HG02970 (cell line): ENCODE measurements around the gene GLI3.

Source experiments
- ATAC-seq: cut with Tn5 transposase; IDR thresholded peaks from one replicate; pipeline ENCODE4 v1.9.1; 2021; ENCODE audit warnings: mild to moderate bottlenecking, moderate library complexity, moderate number of reproducible peaks; ENCODE audit not compliant: unreplicated experiment, low FRiP score

Gene GLI3

DNA sequence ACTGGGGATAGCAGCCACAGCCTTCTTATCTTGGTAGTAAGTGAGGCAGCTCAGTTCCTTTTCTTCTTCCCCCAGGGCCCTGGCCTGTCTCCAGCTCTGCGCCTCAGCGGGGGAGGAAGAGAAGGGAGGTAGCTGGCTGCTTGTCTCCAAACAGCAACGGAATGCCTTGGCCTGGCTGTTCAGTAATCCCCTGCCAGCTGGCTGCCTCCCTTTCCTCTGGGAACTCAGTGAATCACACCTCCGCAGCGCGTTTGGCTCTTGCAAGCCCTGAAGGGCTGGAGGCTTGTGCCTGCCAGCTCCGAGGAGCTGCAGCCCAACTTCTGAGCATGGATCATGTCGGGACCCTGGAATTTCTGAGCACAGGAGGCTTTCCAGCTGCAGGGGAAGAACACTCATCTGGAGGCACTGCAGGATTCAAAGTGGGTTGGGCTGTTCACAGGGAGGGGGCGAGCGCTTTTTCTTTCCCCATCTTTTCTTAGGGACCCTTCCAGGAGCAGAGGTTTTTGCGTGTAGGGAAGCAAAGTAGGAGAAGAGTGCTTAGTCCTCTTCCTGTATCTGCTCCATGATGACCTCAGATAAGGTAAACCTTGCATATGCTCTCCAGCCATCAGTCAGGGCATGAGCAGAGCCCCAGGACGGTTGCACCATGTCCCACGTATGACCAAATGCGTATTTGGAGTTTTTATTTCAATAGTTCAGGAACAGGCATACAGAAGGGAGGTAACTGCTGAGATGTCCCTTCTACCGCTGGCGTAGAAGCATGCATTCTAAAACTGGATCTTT, 280.9 kb downstream of the GLI3 start:
- no peak for ATAC-seq

DNA sequence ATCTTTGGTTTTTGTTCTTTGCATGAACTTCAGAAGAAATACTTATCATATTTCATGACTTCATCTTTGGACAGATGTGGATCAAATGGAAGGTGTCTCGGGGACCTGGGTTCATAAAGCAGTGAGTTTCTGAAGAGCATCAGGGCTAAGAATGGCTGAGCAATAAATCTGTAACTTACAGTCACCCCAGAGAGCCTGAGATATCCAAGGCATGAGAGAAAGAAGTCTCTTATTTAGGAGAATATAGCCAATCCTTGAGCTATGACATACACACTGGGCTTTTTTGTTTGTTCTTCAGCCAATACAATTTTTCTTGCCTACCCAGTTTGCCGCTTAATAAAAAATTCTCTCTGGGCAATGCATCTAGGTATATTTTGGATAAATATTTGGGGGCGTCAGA, 281.6 kb downstream of the GLI3 start:
- ATAC-seq = no peak

- ATAC-seq = no peak
Measured at GRCh38 chr7:41954976-41955375, 282.0 kb downstream of the GLI3 start.

GRCh38 chr7:41948503-41948902, 288.5 kb downstream of the GLI3 start:
- ATAC-seq = no peak

- peak; percentile 75 for ATAC-seq
Measured at GRCh38 chr7:41943094-41943577, 293.9 kb downstream of the GLI3 start.

- no peak for ATAC-seq
Measured at GRCh38 chr7:41942468-41943093, 294.4 kb downstream of the GLI3 start.

DNA sequence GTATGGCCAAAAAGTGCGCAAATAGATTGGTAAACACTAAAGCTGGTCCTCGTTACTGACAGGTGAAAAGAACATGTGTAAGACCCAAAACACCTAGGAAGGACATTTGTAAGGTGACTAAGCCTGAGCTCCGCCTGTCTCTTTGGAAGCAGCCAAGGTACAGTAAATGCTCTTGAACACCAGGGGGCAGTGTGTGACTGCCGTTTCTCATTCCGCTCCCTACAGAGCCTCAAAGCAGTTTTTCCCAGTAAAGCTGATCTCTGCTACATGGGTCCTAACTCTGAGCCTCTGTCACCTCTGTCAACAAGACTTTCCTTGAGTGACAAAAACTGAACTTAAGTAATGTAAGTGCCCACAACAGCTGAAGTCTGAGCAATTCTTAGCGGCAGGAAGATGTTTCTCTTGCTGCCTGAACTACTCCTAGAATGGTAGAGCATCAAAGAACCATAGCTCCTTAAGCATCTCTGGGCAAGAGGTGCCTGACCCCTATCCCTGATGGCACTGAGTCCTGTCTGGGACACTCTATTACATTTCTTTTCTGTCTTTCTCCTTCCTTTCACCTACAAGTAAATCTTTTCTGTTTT, 296.2 kb downstream of the GLI3 start:
- ATAC-seq = peak; percentile 73

- ATAC-seq = no peak
Measured at GRCh38 chr7:41938371-41938770, 298.6 kb downstream of the GLI3 start.

DNA sequence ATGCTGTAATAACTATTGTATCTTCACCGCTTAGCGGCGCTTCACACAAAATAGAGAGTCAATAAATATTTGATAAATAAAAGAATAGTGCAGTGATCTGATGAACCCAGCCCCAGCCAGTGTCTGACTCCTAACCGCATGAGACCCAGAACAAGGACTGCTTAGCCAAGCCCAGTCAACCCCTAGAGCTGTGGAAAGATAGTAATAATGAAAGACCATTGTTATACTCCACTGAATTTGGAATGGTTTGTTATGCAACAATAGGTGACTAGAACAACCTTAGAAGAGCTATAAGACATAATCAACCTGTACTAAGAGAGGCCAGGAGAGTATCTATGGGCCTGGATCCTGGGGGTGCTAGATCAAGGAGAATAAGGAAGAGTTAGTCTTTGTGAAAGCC, 303.6 kb downstream of the GLI3 start:
- ATAC-seq = no peak

DNA sequence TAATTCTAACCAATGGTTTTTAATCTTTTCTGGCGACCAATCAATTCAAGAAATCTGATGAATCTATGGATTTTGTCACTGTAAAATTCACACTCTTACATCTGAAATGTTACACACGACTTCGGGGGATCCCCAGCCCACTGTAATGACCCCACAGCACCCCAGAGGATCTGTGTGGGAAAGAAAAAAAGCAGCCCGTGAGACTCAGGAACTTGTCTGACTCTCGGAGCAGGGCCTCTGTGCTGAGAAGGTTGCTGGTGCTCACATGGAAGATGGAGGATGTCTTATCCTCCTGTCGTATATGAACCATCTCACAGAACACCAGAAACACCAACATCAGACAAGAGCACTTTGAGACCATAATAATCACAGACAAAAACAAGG, 305.8 kb downstream of the GLI3 start:
- ATAC-seq = no peak

DNA sequence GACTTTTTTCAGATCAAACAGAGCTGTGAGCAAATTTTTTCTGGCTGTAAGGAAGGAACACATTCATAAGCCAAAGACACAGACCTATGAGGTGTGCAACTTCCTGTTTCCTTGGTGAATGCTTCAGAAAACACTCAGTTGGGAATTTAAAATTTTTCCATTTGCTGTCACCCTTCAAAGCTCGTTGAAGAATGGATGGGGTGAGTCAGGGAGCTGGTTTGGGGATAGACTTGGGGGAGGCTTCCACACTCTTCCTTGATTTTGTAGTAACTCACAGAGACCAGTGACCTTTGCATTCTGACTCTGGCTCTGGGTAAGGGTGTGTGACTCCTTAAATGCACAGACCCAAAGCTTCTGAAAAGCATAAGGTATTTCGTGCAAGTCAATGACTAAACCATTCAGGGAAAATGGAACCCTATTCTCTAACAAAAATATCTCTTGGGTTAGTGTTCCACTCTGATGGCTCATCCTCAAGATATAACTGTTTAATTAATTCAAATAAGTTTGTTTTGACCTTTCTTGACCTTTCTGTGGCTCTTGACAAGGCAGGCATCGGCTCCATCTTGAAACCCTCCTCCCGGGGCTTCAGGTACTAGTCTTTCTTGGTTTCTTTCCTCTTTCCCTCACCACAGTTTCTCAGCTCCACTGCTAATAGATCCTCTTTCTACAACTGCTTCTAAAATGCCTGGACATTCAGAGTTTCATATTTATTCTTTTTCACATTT, 306.3 kb downstream of the GLI3 start:
- no peak for ATAC-seq

DNA sequence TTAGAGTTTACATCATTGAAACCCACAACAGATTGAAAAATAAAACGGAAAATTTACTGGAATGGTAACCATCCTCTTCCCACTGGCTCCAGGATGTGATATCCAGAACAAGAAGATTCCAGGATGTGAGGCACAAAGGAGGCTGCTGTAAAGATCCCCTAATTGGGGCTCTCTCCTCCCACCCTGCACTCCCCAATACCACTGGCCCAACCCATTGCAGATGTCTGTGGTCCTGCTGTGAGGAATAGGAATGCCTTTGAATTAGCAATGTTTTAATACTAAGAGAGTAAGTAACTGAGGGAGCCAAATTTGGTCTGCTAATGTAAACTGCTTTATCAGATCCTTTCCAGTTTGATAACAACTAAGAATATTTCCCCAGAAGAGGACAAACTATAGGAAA, 308.2 kb downstream of the GLI3 start:
- no peak for ATAC-seq

DNA sequence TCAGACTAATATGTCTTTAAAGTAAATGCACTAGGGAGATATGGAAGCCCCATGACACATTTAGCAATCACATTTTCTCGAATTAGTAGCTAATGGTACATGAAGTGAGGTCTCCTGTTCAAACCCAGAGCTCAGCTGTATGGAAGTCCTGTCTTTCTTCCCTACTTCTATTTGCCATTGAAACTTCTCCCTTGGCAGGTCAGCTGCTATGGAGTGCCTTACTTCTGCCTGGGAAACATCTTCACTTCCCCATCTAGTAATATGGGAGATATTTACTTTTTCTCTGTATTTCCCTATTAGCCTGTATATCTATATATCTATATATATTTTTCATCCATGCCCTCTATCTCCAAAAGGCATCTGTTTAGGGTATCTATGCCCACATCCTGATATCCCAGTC, 308.8 kb downstream of the GLI3 start:
- ATAC-seq = no peak

DNA sequence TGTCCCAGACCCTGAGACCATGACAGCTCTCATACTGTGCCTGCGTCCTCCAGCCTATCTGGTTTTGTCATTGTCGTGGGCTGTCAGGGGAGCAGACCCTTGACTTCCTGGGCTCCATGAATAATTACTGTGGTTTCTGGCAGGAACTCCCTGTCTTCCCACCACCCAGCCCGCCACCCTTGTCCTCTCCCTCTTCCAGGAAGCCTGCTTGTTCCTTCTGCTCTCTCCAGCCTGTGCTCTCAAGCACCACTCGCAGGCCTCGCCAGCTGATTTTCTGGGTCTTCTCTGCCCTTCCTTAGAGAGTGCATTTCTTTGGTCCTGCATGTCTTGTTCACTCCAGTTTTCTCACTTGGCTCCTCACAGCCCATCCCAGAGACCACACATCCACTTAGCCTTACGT, 309.6 kb downstream of the GLI3 start:
- no peak for ATAC-seq

DNA sequence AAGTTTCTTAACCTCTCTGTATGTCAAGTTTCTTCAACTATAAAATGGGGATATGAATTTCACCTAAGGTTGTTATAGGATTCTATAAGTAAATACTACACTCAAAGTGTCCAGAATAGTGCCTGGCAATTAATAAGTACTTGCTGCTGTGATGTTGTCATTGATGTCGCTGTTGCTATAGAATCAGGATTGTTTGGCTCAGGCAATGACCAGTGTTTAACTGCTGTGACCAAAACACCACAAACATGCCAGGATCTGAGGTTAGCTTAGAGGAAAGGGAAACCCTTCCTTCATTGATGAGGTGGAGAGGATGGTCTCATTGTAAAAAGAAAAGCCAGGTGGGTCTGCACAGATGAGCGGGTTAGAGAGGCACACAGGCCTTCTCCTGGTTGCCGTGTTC, 311.1 kb downstream of the GLI3 start:
- no peak for ATAC-seq

DNA sequence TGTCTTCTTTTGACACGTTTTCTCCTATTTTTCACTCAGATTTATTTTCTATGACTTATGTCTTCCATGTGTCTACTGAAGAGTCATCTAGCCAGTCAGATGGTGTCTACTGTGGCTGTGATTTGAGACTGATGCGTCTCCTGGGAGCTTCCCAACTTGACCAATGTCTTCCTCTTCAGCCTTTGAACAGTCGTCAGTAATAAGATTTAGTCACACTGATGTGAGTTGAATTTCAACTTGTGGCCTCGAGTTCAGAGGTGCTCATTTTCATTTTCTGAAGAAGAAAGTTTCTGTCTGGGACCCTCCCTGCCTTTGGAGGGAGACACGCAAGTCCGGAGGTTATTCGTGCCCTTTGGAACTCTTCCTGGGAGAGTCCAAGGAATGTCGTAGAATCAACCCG, 312.2 kb downstream of the GLI3 start:
- no peak for ATAC-seq

- no peak for ATAC-seq
Measured at GRCh38 chr7:41922373-41922772, 314.6 kb downstream of the GLI3 start.

DNA sequence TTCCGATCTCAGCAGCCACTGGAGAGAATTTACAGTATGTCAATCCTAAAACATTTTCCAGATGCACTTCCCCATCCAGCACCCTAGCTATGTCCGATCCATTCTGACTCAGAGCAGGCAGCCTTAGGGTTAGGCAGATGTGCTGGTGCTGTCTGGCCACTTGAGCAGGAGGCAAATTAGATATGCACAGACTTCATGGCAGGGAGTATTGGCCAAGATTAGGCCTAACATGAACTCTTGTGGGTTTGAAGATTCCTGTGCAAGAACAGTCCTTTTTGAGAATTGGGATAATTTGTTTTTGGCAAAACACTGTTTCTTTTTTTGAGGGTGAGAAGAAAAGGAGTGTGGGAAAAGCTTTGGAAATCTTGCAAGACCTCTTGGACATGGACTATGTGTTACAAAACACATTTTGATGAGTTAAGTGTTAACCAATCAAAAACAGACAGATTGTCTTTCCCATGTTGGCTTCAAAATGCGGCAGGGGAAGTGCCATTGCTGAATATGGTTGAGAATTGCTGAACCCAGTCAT, 315.5 kb downstream of the GLI3 start:
- ATAC-seq = no peak

DNA sequence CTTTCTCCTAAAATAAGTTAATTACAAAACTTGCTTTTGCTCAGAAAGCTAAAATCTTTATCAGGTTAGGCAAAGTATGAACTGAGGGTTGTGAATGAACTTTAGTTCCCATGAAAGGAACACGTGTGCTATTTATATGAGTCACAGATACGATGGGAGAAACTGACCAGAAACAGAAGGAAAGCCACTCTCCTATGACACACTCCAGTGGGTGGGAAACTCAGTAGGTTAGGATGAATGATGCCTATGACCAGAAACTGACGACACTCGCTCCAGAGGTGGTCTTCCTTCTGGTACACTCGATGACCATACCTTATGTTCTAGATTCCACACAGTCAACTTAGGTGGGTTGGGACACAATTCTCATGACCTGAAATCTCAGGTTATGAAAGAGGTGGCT, 318.4 kb downstream of the GLI3 start:
- ATAC-seq = no peak

DNA sequence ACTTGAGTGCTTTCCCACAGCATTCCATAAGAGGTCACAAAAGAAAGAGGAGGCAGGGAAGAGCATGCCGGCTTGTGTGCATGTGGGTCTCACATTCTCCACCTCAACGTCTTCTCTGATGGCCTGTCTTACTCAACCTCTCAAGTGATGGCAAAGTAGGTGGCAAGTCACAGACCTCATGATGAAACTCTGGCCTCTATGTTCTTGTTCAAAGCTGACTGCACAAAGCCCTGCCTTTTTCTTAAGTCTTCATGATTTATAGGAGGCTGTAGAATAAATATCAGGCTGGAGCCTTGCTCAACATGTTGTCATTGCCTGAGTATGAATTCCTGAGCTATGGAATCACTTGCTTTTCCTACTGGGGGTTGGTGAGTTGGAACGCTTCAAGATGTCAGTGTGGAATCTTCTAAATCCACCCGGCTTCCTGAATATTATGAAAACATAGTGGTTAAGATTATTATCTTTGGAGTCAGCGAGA, 320.5 kb downstream of the GLI3 start:
- ATAC-seq = no peak

DNA sequence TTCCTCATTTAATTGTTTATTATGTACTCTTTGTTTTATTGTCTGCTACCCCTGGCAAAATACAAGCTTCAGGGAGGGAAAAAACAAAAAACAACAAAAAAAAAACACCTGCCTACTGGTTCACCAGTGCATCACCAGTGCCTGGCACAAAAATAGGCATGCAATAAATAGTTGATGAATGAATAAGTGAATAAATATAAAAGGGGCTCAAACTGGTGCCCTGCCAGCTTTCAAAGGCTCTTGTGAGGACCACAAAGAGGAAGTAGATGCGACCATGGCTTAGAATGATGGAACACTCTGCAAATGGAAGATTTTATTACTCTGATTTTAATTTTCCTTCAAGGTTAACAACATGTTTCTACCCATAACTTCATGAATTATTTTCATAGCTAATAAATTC, 321.1 kb downstream of the GLI3 start:
- ATAC-seq = no peak
